Renal cortex interstitium (tissue), 11 donors: Measurements from ENCODE around the gene NISCH. TPM values are rescaled to one million over a fixed set of nuclear protein-coding genes. Genes with fewer than 3 reads are reported as not detected.

ENCODE experiments used
- DNase-seq, 11 donors: peaks; one replicate each; pipeline ENCODE4 v3.0.0-alpha.2; 2013; ENCODE audit warnings: low read depth in 9 of 11, low spot score in 4 of 11; ENCODE audit errors: extremely low read depth in 1 of 11
- polyA plus RNA-seq, 3 donors: library from polyadenylated mRNA; unstranded; fragments of 120-200 nt; gene quantifications; one replicate each; pipeline ENCODE4 v1.2.1, GENCODE V29; 2013; ENCODE audit not compliant: insufficient read length in 3 of 3

NISCH gene
- polyA plus RNA-seq, 3 donors: 99.3 to 150 (median 115) TPM

DNA sequence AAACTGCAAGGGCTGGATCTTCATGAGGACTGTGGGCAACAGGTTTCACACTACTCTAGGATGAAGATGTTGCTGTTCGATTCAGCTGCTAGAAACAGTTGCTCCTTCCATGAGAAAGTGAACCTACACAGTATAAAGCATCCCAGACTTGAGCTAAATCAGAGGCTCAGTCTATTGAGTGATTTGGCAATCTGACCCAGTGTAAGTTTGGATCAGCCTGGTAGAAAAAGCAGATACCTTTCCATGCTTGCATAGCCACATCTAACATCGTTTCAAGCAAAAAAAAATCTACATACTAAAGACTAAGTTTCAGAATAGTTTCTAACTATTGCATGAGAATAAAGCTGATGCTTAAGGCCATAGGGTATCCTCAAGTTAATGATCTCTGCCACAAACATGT is 85.6 kb downstream of the NISCH start:
- no peak for DNase-seq

Other genes starting within 250 kb of the NISCH start
- gene TLR9, start 230.0 kb upstream of the NISCH start, polyA plus RNA-seq: under 1 TPM; 0.09 to 0.27 (median 0.17) TPM
- gene TWF2, start 216.4 kb upstream of the NISCH start, polyA plus RNA-seq: 10 to 100 TPM; 24.0 to 37.9 (median 30.0) TPM
- 10 to 100 TPM; 17.9 to 20.4 (median 18.2) TPM for gene PPM1M, start 209.8 kb upstream of the NISCH start, polyA plus RNA-seq
- 100 to 1,000 TPM in 2 of 3 donors, 10 to 100 TPM in 1; 88.4 to 112 (median 110) TPM for gene WDR82, start 177.0 kb upstream of the NISCH start, polyA plus RNA-seq
- 10 to 100 TPM; 26.2 to 49.4 (median 41.2) TPM for gene GLYCTK, start 167.8 kb upstream of the NISCH start, polyA plus RNA-seq
- 10 to 100 TPM; 10.0 to 13.9 (median 10.3) TPM for gene DNAH1, start 139.3 kb upstream of the NISCH start, polyA plus RNA-seq
- 10 to 100 TPM; 84.5 to 92.5 (median 89.8) TPM for gene BAP1, start 45.6 kb upstream of the NISCH start, polyA plus RNA-seq
- gene PHF7, start 44.9 kb upstream of the NISCH start, polyA plus RNA-seq: 10 to 100 TPM in 2 of 3 donors, 1 to 10 TPM in 1; 8.1 to 14.1 (median 10.4) TPM
- 10 to 100 TPM; 23.5 to 32.7 (median 24.5) TPM for gene SEMA3G, start 10.5 kb upstream of the NISCH start, polyA plus RNA-seq
- gene TNNC1, start 1.6 kb upstream of the NISCH start, polyA plus RNA-seq: 1 to 10 TPM; 6.1 to 7.2 (median 6.5) TPM
- gene STAB1, start 39.7 kb downstream of the NISCH start, polyA plus RNA-seq: 10 to 100 TPM; 33.9 to 45.5 (median 44.6) TPM
- gene NT5DC2, start 78.3 kb downstream of the NISCH start, polyA plus RNA-seq: 100 to 1,000 TPM; 142 to 196 (median 165) TPM
- gene UQCC5, start 81.0 kb downstream of the NISCH start, polyA plus RNA-seq: 10 to 100 TPM; 17.4 to 28.2 (median 20.8) TPM
- 10 to 100 TPM; 56.3 to 65.6 (median 64.0) TPM for gene PBRM1, start 230.3 kb downstream of the NISCH start, polyA plus RNA-seq
- 100 to 1,000 TPM in 2 of 3 donors, 10 to 100 TPM in 1; 92.5 to 109 (median 105) TPM for gene GNL3, start 230.4 kb downstream of the NISCH start, polyA plus RNA-seq